ENCODE results near the gene ANKRD11.
"Not testable (repeated sequence)": the region's sequence is repeated elsewhere in the genome, so short reads cannot be mapped to it uniquely, and the experiment has no call there.

Gene ANKRD11

DNA sequence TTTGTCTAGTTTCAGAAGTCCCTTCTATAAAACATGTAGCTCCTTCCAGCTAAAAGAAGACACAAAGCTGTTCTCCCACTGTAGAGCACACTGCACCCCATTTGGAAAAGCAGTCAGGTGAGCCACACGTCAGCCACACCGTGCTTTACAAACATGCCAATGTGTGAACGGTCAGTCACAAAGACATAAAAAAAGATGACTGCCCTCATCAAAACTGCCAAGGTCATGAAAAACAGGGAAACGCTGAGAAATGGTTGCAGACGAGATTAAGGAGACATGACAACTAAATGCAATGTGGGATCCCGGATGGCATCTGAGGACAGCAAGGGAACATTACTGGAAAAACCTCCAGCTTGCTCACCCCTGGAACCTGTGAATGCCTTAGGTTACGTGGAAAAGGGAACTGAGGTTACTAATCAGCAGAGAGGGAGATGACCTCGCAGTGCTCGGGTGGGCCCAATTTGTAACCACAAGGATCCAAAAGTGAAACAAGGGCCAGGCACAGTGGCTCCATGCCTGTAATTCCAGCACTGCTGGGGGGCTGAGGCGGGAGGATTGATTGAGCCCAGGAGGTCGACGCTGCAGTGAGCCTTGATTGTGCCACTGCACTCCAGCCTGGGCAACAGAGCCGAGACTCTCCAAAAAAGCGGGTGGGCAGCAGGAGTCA is 8.1 kb downstream of the ANKRD11 start:
- FAIRE-seq (no peak), DNase-seq (ENCODE audit: low spot score) (no peak)

DNA sequence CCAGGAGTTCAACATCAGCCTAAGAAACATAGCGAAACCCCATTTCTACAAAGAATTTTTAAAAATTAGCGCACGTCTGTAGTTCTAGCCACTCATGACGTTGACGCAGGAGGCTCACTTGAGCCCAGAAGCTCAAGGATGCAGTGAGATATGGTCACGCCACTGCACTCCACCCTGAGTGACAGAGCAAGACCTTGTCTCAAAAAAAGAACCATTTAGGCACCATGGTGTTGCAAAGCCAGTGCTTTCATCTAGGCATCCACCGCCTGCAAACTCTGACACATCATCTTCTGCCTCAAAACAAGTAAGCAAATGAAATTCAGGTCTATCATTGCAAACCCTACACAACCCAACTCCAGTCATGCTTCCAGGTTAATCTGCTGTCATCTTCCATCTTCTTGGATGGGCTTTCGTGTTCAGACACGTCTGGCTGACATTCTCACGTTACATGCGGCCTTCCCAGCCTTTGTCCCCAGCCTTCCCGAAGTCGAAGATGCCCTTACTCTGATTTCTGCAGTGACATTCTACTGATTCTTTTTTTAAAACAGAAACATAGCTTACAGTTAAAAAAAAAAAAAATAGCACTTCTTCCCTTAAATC is 8.9 kb downstream of the ANKRD11 start:
- no peak for FAIRE-seq

DNA sequence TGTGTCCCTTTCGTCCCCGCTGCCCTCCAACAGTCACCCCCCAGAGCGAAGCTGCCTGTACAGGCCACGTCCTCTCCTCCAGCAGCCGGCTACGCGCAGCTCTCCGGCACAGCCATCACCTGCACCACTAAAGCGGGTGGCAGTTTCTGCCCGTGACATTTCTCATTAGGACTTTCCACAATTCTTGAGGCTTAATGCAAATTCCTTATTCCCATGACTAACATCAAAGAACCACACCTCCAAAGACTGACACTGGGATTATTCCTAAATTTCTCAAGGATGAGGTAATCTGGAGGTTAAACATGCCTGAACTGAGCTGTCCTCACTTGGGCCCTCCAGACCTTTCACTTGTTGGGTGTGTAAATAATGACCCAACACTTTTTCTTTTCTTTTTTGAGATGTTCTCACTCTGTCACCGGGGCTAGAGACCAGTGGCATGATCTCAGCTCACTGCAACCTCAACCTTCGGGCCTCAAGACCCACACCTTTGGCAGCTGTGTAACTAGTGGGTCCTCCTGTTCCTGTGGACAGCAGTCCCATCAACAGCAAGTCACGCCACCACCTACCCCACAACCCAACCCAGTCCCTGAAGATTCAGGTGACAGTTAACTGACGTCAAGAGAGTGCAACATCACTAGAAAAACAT is 11.7 kb downstream of the ANKRD11 start:
- DNase-seq (ENCODE audit: low spot score) (peak; percentile 89), FAIRE-seq (peak; percentile 77)

More for the DNA sequence above, 8.9 kb downstream of the ANKRD11 start:
- DNase-seq (ENCODE audit: low spot score): no peak

DNA sequence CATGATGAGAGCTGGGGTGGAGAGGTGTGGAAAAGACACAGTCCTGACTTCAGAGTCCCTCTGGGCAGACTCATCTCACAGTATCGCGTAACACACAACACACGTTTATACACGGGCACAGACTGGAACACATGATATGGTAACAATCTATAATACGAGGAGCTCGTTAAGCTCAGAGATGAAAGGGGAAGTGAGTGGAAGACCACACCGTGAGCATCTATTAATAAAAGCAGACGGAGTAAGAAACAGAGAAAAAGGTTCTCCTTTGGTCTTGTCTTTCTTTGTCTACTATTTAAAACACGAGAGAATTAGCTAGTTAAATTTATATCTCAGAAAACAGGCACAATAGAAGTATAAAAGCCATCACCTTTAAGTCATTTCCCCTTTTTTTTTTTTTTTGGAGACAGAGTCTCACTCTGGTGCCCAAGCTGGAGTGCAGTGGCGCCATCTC is 13.5 kb downstream of the ANKRD11 start:
- FAIRE-seq (no peak), DNase-seq (ENCODE audit: low spot score) (no peak)

DNA sequence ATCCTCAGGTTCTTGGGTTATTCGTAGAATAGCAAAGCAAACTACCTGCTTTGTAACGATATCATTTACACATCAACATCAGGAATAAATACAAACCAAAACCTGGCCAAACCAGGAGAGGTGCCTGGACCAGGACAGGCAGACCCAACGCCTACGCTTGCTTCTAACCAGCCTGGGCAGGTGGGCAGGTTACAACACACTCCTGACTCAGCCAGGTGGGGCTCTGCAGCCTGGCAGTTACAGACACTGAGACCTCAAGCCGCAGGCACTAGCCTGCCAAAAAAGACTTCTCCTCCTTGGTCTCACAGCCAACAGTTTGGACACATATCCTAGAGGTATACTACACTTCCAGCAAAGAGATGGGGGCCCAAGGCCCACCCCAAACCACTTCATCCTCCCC is 14.0 kb downstream of the ANKRD11 start:
- DNase-seq (ENCODE audit: low spot score) (no peak), FAIRE-seq (no peak)

DNA sequence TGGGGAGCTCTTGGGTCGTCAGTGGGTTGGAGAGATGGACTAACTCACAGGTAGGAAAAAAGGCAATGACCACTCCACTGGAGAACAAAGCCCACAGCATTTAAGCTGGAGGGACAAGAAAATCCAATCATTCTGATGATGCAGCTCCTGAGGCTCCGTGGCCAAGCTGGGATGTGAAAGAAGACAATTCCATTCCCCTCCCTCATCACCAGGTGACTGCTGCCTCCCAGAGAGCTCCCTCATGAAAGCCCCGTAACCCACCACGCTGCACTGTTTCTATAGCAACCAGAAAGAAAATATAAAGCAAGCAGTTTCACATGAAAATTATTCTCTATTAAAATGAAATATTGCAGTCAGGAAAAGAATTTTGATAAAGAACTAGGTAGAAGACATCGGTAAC is 15.2 kb downstream of the ANKRD11 start:
- FAIRE-seq (no peak), DNase-seq (ENCODE audit: low spot score) (no peak)

DNA sequence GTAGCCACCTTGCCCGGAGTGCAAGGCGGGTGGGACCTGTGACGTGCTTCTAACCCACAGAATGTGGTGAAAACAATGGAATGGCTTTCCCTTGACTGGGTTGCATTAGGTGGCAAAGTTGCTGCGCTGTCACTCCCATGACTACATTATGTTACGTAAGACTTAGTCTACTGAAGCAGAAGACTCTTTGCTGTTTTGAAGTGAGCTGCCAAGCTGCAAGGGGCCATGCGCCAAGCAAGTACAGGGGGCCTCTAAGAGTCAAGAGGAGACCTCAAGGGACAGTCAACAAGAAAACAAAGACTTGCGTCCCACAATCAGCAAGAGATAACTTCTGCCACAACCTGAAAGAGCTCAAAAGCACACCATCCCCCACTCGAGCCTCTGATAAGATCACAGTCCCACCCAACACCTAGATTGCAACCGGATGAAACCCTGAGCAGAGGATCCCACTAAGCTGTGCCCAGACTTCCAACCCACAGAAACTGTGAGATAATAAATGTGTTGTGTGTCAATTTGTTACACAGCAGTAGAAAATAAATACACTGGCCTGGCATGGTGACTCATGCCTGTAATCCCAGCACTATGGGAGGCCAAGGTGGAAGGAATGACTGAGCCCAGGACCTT is 16.5 kb downstream of the ANKRD11 start:
- DNase-seq (ENCODE audit: low spot score) (peak; percentile 36), FAIRE-seq (no peak)

DNA sequence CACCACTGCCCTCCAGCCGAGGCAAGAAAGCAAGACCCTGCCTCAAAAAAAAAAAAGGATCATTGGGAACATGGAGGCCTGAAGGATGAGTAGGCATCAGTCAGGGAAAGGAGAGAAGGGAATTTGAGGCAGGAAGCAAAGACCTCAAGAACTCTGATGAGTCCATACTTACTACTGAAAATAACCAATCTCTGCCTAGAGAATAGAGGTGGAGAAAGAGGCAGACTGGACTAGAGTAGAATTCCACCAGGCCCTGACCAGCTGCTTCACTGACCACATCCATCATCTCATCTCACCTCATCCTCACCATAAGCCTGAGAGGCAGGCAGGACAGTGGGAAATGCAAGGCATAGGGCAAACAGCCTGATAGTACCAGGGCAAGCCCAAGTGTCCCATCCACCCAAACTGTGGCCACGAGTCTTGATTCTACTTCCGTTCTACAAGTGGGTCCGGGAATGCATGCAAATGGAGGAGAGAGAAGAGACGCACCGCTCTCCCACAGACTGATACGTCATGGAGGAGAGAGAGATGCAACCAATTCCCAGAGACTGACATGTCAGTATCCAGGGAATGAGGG is 17.1 kb downstream of the ANKRD11 start:
- FAIRE-seq (no peak), DNase-seq (ENCODE audit: low spot score) (no peak)

DNA sequence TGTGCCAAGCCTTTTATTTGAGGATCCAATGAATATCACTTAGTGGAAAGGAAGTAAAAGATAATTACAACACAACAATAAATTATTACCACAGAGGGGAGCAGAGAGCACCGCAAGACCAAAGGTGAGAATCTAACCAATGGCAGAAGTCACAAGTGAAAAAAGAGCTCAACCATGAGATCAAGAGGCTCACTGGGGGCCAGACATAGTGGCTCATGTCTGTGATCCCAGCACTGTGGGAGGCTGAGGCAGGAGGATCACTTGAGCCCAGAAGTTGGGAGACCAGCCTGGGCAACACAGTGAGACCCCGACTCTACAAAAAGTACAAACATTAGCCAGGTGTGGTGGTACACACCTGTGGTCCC is 17.7 kb downstream of the ANKRD11 start:
- FAIRE-seq: no peak
- no peak for DNase-seq (ENCODE audit: low spot score)

DNA sequence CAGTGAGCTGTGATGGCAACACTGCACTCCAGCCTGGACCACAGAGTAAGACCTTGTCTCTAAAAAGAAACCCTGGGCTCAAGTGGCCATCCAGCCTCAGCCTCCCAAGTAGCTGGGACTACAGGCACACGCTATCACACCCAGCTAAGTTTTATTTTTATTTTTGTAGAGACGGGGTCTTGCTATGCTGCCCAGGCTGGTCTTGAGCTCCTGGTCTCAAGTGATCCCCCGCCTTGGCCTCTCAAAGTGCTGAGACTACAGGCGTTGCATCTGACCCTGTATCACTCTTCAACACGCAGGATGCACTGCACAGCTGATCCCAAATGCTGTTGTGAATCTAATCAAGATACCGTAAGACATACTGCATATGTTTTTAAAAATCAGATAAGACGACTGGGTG is 23.0 kb downstream of the ANKRD11 start:
- DNase-seq (ENCODE audit: low spot score) (no peak), FAIRE-seq (no peak)

DNA sequence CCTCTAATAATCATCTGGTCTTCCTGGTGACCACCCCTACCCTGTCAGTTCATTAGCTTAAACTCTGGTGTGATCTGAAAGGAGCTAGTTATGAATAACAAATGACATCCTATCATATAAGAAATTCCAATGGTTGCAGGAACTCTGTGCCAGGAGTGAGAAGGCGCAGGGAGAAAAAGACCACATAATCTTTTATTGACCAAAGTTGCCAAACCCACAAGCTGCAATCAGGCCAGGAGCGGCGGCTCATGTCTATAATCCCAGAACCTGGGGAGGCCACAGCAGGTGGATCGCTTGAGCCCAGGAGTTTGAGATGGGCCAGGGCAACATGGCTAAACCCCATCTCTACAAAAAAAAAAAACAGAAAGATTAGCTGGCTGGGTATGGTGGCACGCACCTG is 23.4 kb downstream of the ANKRD11 start:
- DNase-seq (ENCODE audit: low spot score): no peak
- FAIRE-seq: no peak

DNA sequence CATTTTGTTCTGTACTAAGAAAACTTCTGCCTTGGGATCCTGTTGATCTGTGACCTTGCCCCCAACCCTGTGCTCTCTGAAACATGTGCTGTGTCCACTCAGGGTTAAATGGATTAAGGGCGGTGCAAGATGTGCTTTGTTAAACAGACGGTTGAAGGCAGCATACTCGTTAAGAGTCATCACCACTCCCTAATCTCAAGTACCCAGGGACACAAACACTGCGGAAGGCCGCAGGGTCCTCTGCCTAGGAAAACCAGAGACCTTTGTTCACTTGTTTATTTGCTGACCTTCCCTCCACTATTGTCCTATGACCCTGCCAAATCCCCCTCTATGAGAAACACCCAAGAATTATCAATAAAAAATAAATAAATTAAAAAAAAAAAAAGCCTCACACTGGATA is 27.0 kb downstream of the ANKRD11 start:
- not testable (repeated sequence) for DNase-seq (ENCODE audit: low spot score); FAIRE-seq

DNA sequence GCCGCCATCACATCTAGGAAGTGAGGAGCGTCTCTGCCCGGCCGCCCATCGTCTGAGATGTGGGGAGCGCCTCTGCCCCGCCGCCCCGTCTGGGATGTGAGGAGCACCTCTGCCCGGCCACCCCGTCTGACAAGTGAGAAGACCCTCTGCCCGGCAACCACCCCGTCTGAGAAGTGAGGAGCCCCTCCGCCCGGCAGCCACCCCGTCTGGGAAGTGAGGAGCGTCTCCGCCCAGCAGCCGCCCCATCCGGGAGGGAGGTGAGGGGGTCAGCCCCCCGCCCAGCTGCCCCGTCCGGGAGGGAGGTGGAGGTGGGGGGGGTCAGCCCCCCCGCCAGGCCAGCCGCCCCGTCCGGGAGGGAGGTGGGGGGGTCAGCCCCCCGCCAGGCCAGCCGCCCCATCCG is 27.7 kb downstream of the ANKRD11 start:
- not testable (repeated sequence) for FAIRE-seq; DNase-seq (ENCODE audit: low spot score)

DNA sequence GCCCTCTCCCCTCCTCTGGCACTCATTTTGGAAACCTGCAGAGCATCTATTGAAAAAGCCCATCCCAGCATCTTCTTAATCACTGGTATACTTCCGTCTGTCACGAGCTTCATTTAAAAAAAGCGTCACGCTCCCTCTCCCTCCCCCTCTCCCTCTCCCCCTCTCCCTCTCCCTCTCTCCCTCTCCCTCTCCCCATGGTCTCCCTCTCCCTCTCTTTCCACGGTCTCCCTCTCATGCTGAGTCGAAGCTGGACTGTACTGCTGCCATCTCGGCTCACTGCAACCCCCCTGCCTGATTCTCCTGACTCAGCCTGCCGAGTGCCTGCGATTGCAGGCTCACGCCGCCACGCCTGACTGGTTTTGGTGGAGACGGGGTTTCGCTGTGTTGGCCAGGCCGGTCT is 28.5 kb downstream of the ANKRD11 start:
- DNase-seq (ENCODE audit: low spot score): peak; percentile 35
- not testable (repeated sequence) for FAIRE-seq

DNA sequence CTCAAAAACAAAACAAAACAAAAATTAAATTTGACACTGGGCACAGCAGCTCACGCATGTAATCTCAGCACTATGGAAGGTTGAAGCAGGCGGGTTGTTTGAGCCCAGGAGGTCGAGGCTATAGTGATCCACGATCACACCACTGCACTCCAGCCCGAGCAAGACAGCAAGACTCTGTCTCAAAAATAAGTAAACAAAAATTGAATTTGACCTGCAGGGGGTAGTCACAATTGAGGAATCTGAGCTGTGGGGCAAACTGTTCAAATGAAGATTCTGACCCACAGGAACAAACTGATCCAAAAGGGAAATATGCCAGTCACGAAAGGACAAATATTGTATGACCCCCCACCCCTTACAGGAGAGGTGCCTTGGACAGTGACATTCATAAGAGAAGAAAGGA is 29.8 kb downstream of the ANKRD11 start:
- no peak for FAIRE-seq
- DNase-seq (ENCODE audit: low spot score): no peak

DNA sequence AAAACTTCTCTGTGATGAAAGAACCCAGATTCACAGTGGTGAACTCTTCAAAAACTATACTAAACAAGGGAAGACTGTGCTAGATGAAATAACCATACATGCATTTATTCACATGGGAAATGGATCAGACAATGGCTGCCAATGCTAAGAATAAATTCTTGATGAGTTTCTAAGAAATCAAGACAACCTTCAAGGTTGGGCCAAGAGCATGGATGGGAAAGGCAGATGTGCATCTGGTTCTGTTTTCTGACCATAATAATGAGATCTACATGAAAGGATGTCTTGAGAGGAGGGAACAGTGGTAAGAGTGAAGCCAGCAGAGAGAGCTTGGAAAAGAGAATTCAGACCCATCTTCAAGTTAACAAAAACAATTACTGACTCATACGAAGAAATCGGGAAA is 31.4 kb downstream of the ANKRD11 start:
- FAIRE-seq (no peak), DNase-seq (ENCODE audit: low spot score) (no peak)

DNA sequence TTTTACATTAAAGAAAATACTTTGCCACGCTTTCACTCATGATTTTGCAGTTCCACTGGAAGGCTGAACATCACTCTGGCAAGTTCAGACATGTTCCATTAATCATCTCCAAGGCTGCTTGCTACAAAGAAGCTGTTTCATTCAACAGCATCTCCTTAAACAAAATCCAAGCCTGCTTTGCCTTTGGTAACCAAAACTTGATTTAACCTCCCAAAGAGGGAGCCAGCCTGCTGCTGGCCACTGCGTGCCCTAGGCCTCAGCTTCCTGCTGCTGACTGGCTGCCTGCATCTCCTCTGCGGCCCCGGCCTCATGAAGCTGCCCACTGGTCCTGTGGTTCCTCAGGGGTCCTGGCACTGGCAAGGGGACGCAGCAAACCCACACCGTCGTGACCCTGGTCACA is 31.8 kb downstream of the ANKRD11 start:
- no peak for DNase-seq (ENCODE audit: low spot score)
- FAIRE-seq: no peak

DNA sequence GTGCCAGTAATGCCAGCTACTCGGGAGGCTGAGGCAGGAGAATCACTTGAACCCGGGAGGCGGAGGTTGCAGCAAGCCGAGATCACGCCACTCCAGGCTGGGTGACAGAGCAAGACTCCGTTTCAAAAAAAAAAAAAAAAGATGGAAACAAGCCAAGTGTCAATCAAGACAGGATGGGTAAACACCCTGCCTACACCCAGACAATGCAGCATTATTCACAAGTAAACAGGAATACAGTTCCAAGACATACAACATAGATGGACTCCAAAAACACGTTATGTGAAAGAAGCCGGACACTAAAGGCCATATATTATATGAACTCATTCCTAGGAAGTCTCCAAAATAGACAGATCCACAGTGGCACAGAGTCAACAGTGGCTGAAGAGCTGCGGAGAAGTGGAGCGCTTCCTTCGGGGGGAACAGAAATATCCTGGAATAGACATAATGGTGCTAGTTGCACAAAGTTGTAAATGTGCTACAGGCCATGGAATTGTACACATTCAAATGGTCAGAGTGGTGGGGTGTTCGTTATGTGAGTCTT is 33.9 kb downstream of the ANKRD11 start:
- no peak for FAIRE-seq

DNA sequence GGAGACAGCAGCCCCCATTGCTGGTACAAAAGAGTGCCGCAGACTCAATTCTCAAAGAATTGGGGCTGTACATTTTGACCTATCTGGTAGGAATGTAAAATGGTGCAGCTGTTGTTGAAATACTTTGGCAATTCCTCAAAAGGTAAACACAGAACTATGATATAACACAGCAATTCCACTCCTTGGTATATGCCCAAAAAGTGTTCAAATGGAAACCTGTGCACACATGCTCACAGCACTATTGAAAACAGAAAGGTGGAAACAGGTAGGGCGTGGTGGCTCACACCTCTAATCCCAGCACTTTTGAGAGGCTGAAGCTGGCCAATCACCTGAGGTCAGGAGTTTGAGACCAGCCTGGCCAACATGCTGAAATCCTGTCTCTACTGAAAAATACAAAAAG is 34.7 kb downstream of the ANKRD11 start:
- FAIRE-seq (no peak), DNase-seq (ENCODE audit: low spot score) (no peak)

More for the DNA sequence above, 33.9 kb downstream of the ANKRD11 start:
- DNase-seq (ENCODE audit: low spot score): no peak

DNA sequence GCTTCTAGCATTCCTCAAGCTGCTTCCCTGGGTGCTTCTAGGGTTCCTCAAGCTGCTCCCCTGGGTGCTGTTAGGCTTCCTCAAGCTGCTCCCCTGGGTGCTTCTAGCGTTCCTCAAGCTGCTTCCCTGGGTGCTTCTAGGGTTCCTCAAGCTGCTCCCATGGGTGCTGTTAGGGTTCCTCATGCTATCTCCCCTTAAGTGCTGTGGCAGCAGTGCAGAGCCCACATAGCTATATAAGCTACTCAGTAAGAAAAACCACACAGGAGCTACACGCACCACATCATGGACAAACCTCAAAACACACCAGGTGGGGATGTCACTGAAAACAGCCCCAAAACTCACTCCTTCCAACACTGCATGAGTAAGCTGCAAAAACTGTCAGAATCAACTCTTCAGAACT is 35.2 kb downstream of the ANKRD11 start:
- no peak for DNase-seq (ENCODE audit: low spot score)
- no peak for FAIRE-seq

DNA sequence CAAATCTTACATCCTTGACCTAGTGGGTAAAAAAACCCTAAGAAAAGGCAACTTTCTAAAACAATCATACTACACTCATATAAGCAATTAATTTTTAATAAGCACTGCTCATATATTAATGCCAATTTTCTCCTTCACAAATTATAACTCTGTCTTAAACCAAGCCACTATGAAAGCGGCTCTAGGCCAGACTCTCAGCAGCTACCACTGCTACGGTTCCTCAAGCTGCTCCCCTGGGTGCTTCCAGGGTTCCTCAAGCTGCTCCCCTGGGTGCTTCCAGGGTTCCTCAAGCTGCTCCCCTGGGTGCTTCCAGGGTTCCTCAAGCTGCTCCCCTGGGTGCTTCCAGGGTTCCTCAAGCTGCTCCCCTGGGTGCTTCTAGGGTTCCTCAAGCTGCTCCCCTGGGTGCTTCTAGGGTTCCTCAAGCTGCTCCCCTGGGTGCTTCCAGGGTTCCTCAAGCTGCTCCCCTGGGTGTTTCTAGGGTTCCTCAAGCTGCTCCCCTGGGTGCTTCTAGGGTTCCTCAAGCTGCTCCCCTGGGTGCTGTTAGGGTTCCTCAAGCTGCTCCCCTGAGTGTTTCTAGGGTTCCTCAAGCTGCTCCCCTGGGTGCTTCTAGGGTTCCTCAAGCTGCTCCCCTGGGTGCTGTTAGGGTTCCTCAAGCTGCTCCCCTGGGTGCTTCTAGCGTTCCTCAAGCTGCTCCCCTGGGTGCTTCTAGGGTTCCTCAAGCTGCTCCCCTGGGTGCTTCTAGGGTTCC is 35.8 kb downstream of the ANKRD11 start:
- not testable (repeated sequence) for FAIRE-seq

More for the DNA sequence above, 35.8 kb downstream of the ANKRD11 start:
- DNase-seq (ENCODE audit: low spot score): not testable (repeated sequence)

Measured in RCC 7860 (cell line).